ENCODE data around the gene ENTPD8.
"Not testable (repeated sequence)": the region's sequence is repeated elsewhere in the genome, so short reads cannot be mapped to it uniquely, and the experiment has no call there.

GRCh38 chr9:137466389-137467085 lies 25.4 kb upstream of the ENTPD8 start:
- TF ChIP-seq CTCF (IDR thresholded peaks at IDR 0.05); EZH2 (IDR thresholded peaks at IDR 0.05; ENCODE audit: borderline replicate concordance, insufficient read depth, low read depth, low read length, poor library complexity, severe bottlenecking): not testable (repeated sequence)

Data from B cell (primary cell).